ENCODE measurements around the gene RYK.
A peak's percentile ranks its signal among the peaks of the same experiment; 100 is the strongest.
"Not testable (repeated sequence)": the region's sequence is repeated elsewhere in the genome, so short reads cannot be mapped to it uniquely, and the experiment has no call there.

Gene RYK

DNA sequence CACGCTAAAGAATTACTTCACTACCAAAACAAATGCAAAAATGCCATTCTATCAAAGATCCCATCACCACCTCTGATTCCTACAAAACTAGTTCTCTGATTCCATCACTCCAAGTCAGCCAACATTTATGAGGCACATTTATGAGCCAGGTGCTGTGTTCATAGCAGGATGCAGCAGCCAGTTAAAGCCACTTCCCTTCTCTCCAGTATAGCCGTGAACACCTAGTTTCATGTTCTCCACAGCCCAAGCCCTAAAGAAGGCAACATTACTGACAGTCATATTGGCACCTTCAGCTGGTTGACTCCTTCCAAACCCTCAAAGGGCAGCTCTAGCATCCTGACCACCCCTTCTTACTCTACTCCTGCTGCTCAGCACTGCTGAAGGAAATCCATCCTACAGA, 36.4 kb downstream of the RYK start:
- no peak for DNase-seq

GRCh38 chr3:134212967-134213665, 37.5 kb downstream of the RYK start:
- DNase-seq, result peak; percentile 75 to 89 (median 85)

- DNase-seq, result peak; percentile 26 to 41 (median 28)
These were observed 38.9 kb downstream of the RYK start for GRCh38 chr3:134211797-134212196.

GRCh38 chr3:134205451-134205850, 45.2 kb downstream of the RYK start:
- DNase-seq, result no peak

DNA sequence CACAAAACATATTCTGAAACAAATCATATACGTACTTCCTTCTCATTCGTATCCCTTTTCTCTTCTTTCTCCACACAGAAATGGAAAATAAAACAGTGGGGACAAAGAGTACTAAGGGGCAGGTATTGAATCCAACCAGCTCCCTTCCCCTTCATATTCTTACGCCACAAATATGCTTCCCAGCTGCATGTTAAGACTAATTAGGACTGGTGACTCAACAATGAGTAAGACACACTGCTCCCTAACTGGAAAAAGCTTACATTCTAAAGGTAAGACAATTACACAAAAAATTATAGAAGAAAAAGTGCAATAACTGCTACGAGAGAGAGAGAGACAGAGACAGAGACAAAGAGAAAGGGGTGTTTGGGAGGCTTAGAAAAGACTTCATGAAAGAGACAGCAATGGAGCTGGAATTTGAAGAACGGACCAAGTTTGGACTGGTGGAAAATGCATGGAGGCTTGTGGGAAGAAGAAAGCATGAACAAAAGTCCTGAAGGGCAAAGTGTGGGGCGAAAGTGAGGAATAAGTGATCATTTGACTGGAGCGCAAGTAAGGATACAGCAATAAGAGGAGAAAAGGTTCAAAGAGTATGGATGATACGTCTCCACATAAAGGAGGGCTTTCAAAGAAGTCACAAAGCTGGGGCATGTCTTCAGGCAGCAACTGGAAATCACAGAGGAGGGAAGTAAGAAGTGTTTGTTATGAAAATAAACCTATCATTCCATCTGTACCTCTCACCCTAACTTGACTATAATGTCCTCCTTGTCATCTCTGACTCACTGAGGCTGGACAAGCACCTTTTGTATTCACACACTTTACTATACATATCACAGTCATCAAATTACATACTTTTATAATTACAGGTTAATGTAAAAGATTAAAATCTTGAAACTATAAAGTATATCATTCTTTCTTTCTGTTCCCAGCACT, 49.2 kb downstream of the RYK start:
- no peak for DNase-seq

- not testable (repeated sequence) for DNase-seq
These were observed 50.8 kb downstream of the RYK start for GRCh38 chr3:134199880-134200279.

- DNase-seq, result no peak
These were observed 51.4 kb downstream of the RYK start for GRCh38 chr3:134199240-134199639.

DNA sequence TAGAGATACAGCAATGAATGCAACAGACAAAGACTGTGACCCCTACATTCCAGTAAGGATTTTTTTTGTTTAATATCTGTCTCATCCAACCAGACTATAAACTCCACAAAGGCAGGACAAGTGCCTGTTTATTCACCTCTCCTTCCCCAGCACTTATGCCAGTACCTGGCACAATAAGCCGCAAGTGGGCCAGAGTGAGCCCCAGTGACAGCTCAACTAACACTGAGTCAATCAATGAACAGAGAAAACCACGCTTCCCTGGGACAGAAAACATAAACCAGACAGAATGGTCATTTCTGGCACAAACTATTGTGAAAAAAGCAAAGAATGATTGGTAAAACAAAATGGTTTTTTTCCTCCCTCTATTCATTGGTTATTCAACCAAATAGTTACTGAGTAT, 52.2 kb downstream of the RYK start:
- DNase-seq, result no peak

DNA sequence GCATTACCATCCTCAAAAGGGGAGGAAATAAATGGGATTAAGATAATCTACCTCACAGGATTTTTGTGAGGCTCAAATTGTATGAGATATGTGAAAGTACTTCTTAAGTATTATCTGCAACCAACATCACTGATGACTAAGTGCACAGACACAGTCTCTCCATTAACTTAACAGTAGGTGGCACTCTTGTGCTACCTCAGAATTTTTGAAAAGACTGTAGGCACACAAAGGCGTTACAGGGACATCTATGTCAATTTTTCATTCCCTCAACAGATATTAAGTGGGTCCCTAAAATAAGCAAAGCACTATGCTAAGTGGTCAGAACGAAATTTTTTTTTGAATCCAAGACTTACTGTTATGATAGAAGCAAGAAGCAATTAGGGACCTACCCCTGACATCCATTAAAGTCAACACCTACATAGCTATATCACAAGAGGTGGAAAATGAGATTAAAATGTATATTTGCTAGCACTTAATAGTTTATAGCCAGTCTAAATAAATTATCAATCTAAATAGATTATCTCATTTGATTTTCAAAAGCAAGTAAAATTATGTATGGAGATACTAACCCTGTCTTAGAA, 52.9 kb downstream of the RYK start:
- peak; percentile 44 to 68 (median 57) for DNase-seq

DNA sequence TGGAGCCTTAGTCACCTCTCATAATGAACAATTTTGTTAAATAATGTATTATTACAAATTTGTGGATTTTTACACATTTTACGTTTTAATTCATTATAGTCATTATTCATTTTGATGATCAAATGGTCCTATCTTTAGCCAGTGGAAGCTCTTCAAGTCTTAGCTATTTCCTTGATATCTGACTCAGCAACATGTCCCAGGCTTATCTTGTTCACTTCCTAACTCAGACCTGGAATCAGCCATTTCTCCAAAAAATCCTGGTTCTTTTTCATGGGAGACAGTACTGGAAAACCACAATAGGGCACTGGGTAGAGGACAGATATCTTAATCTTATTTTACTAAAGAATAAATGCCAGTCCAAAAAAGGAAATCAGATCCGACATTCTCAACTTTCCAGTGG, 56.4 kb downstream of the RYK start:
- no peak for DNase-seq

DNA sequence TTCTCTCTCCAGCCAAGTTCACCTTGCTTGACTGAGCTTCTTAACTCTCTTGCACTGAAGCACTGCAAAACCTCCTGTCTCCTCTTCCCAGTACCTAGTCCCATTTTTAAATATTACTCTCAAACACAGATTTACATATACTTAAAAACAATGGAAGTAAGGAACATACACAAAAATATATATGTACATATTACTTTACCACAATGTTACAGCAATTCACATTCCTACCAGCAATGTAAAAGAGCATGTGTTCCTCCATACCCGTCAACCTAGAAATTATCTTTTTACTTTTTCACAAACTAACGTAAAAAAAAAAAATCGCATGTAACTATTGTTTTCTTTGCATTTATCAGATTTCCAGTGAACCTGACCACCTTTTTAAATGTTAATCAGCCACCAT, 60.4 kb downstream of the RYK start:
- DNase-seq, result no peak

DNA sequence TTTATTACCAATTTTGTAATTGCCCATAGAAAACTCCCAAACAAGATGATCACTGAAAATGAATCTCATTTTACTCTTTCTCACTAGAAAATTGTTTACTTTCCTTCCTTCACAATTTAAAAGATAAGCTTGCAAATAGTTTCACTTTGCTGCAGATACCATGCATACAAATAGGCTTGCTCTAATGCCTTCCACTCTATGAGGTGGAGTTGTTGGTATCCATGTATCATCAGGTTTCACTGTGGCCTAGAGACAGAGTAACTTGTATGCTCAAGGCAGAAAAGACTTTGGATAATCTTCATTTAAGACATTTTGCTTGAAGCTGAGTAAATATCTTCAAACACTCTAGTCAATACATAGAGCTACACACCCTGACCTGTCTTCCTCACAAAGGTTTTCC, 60.8 kb downstream of the RYK start:
- no peak for DNase-seq

- peak in 1 of 3 donors; percentile 3 for DNase-seq
These were observed 64.3 kb downstream of the RYK start for GRCh38 chr3:134186391-134186790.

DNA sequence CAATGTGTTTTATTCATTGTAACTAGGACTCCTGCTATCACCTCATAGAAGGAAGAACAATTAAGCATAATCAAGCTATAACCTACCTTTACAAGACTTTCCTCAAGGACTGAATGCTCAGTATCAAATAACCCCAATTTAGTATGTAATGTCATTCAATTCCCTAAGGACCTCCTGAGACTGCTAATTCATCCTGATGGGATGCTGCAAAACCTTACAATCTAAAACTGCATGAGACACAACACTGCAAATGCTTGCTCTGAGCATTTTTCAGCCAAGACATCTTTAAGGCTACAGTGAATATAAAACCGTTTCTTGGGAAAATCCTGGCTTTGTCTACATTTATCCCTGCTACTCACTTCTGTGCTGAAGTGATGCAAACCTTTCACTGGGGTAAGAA, 69.9 kb downstream of the RYK start:
- DNase-seq, result no peak

DNA sequence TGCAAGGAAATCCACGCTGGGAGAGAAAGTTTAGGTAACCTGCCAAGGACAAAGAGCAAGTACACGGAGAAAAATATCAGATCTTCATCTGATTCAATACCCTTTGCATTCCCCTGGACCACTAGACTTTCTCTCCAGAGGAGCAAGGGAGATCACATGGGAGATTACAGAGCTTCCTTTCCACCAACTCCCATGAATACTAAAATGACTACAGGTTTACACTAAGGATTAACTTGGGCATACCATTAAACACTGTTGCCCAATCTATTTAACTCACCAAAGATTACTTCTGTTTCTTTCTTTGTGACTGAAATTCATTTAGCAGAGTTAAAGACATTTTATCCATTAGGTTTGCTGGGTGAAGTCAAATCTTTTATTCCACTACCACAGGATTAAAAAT, 71.2 kb downstream of the RYK start:
- no peak for DNase-seq

GRCh38 chr3:134163096-134163495, 87.6 kb downstream of the RYK start:
- DNase-seq, result peak in 1 of 3 donors; percentile 8

DNA sequence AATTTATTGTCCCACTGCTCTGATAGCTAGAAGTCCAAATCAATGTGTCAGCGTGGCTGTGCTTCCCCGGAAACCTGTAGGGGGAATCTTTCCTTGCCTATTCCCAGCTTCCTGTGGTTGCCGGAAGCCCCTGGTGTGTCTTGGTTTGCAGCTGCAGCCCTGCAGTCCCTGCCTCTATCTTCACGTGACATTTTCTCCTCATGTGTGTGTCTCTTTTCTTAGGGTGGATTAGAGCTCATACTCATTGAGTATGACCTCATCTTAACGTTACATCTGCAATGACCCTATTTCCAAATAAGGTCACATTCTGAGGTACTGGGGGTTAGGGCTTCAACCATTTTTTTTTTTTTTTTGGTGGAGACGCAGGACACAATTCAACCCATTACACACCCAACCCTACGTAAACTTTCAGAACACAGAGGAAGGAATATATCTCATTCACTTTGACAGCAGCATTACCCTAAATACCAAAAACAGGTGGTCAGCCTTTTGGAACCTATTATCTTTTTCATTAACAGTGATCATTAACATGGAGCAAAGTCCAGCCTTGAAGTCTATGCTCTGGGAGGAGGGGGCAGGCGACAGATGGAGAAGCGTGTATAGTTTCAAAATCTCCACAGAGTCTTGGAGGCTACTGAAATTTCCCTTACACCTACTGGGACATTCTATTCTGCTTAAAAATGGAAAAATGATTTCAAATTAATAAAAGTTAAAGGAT, 88.6 kb downstream of the RYK start:
- no peak for DNase-seq

- no peak for DNase-seq
These were observed 95.2 kb downstream of the RYK start for GRCh38 chr3:134155446-134155845.

DNA sequence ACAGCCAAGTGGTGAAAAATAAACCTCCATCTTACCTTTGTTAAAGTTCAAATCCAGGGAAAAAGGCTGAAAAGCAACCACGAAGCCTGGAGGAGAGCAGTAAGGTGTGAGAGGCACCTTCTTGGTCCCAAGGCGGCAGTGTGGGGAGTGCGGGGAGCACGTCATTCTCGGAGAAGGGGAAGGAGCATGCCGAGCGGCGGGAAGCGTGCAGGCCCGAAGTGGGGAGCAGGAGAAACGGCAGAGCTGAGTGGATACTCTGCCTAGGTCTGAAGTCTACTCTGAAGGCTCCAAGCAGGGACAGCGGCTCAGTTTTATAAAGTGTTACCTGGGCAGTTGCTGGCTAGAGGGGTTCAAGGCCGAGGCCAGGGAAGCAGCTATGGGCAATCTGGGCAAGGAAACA, 96.9 kb downstream of the RYK start:
- no peak for DNase-seq

DNA sequence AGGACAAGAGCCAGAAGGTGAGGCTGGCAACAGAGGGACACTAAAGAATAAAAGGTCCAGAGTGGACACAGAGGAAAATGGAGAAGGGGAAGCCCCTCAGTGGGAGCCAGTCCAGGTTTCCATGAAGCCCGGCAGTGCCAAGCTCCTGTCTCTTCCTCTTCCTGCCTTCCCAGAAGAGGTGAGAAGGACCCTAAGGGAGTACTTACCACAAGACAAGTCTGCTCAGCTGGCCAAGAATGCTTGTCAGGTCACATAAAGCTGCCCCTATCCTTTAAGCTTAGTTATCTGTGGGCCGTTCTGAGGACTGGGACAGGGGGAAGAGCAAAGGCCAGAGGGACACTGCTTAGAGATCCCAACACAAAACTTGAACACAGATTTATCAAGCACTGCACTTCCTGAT, 100.2 kb downstream of the RYK start:
- no peak for DNase-seq

GRCh38 chr3:134149286-134149685, 101.4 kb downstream of the RYK start:
- no peak for DNase-seq

GRCh38 chr3:134148534-134148933, 102.1 kb downstream of the RYK start:
- no peak for DNase-seq

- no peak for DNase-seq
These were observed 103.2 kb downstream of the RYK start for GRCh38 chr3:134147411-134147810.

Data from suppressor macrophage treated with lipopolysaccharide for 1 hour (primary cell).